Activated T-cell treated with anti-CD3 and anti-CD28 coated beads, Interleukin-2, amount 50 U/mL, for 1 hour (primary cell): ENCODE measurements around the gene NEGR1.

Experiments
- DNase-seq: peaks from one replicate; pipeline ENCODE4 v3.0.0-alpha.2; 2020

NEGR1 gene

DNA sequence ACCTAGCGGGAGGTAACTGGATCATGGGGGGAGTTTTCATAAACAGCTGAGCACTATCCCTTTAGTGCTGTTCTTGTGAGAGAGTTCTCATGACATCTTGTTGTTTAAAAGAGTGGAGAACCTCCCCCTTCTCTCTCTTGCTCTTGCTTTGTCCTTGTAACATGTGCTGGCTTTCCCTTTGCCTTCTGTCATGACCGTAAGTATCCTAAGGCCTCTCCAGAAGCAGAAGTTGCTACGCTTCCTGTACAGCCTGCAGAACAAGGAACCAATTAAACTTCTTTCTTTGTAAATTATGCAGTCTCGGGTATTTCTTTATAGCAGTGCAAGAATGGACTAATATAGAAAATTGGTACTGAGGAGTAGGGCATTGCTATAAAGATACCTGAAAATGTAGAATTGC, 515.6 kb downstream of the NEGR1 start:
- no peak for DNase-seq

GRCh38 chr1:71762514-71763255, 519.7 kb downstream of the NEGR1 start:
- DNase-seq = no peak

DNA sequence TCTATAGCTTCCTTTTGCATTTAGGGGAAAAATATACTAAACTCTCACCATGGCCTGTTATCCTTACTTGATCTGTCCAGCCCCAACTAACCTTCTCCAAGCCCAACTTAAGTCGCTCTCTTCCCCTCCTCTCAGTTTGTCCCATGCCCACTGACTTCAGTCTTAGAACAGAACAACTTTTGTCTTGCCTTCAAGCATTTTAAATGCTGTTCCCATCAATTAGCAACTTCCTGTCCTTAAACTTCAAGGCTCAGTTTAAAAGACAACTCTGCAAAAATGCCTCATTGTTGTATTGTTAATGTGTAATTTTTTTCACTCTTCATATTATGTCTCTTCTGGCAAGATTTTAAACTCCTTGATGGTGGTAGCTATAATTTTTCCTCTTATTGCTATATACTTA, 526.9 kb downstream of the NEGR1 start:
- DNase-seq = no peak

DNA sequence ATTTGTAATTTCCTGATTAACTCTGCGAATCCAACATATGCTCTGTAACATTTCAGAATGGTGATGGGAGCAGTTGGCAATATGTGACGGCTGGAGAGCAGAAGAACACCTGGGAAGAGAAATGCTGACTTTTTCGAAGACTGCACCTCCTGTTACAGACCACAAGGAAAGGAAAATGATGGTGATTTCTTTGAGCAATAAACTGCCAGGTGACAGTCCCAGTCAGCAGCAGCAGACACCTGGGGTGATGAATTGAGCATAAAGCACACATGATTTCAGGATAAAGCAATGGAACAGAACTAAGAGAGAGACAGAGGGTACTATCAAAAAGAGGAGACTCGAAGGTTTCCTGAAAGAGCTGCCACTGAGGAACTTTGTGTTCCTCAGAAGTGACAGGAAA, 528.6 kb downstream of the NEGR1 start:
- DNase-seq = no peak

- DNase-seq = no peak
Observed at GRCh38 chr1:71745326-71745725, 537.0 kb downstream of the NEGR1 start.

DNA sequence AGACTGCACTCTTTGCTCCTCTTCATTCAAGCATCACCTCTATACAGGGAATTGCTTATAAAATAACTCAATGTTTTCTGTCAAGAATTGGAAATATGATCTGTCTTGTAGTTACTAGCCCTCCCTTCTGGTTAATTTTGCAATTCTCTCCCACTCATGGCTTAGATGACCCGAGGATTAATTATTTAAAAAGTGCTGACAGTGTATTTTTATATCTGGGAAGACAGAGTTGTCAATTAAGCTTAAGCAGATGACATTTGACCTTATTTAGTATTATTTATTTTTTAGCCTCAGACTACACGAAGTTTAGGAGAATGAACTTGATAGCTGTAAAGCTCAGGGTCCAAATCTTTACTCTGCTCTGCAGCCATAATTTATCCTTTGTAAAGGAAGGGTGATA, 538.5 kb downstream of the NEGR1 start:
- no peak for DNase-seq

- no peak for DNase-seq
Observed at GRCh38 chr1:71738910-71739309, 543.4 kb downstream of the NEGR1 start.

DNA sequence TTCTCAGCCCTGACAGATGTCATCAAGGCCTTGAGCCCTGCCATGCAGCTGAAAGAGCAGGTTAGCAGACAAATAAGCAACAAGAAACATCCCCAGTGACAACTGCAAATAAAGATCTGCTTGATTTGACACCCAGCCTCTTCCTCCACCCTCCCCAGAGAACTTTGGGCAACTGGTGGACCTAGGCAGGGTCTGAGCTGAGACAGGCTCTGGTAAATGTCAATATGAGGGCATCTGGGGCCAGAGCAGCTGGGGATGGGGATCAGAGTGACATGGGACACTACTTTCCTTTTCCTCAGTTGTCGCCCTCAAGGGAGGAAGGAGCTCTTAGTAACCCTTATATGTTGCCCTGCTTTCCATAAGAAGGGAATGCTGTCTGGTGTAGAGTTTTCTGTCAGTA, 544.1 kb downstream of the NEGR1 start:
- DNase-seq = no peak

DNA sequence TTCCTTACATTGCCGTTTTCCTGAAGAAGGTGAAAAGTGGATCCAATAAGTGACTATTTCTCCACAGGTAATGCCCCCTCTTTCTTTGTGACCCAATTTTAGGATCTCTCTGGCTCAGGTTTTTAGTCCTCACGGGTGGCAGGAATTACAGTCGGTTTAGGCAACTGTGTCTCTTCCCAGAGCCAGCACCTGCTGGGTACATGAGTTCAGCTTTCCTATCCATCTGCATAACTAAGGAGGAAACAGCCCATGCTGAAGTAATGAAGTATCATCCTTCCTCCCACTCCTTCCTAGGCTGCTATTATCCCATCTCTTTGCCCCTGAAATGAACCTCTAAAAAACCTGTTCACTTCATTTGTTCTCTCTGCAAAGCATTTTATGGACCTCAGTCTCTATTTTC, 544.6 kb downstream of the NEGR1 start:
- no peak for DNase-seq

DNA sequence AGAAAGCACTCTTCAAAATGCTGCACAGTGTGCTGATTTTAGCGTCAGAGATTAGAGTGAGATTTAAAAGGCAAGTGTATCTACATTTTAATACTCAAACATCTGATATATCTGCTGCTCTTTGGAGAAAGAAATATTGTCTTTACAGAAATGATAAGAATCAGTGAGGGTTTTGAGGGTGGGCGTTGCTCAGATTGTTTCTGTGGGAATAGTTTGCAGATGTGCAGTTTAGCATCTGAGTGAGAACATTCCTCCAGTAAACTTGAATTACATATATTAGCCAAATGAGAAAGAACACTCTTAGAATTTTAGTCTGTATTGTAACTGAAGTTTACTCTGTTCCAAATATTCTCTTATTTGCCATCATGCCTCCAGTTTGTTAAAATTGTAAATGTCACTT, 549.2 kb downstream of the NEGR1 start:
- DNase-seq = no peak

DNA sequence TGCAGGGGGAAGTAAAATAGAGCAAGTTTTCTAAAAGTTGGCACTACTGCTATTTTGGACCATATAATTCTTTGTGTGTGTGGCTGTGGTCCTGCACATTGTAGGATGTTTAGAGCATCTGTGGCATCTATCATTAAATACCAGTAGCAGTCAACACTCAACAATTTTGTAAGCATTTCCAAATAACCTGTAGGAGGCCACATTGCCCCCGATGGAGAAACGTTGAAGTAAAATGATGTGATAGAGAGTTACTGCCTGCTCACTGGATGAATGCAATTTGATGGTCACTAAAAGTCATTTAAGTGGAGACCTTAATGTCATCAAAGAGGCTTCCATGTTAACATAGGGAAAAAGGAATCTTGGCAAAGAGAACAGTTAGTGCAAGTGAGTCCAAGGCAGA, 560.8 kb downstream of the NEGR1 start:
- DNase-seq = no peak

GRCh38 chr1:71719330-71719729, 563.0 kb downstream of the NEGR1 start:
- DNase-seq = no peak

GRCh38 chr1:71717186-71717585, 565.2 kb downstream of the NEGR1 start:
- no peak for DNase-seq

DNA sequence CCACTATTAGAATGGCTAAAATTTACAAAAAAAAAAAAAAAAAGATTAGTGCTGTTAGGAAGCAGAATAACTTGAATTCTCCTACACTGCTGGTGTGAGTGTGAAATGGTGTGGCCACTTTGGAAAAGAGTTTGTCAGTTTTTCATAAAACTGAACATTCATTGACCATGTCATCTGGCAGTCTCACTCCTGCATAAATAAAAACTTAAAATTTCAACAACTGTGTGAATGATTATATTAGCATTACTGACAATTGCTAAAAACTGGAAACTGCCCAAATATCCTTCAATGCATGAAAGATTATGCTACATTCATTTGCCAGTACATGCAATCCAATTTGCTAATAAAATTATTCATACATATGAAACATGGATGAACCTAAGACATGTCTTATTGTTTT, 570.9 kb downstream of the NEGR1 start:
- DNase-seq = no peak

- DNase-seq = no peak
Observed at GRCh38 chr1:71706029-71706671, 576.2 kb downstream of the NEGR1 start.

DNA sequence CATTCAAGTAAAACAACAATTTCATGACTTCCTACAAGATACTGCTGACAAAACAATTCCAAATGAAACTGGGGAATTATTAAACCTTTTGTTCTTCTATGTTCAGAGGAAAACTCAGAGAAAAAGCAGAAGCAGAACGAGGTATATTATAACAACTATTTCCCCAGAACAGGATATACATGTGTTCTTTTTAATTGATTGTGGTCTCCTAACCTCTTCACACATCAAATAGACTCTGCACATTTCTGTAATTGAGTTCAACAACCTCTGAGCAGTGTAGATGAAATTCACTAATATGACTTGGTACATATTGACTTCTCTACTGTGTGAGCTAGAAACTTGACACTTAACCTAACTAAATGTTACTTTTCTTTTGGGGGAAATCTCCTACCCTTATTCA, 584.2 kb downstream of the NEGR1 start:
- DNase-seq = no peak

- no peak for DNase-seq
Observed at GRCh38 chr1:71695821-71696220, 586.5 kb downstream of the NEGR1 start.

- no peak for DNase-seq
Observed at GRCh38 chr1:71695084-71695483, 587.3 kb downstream of the NEGR1 start.

DNA sequence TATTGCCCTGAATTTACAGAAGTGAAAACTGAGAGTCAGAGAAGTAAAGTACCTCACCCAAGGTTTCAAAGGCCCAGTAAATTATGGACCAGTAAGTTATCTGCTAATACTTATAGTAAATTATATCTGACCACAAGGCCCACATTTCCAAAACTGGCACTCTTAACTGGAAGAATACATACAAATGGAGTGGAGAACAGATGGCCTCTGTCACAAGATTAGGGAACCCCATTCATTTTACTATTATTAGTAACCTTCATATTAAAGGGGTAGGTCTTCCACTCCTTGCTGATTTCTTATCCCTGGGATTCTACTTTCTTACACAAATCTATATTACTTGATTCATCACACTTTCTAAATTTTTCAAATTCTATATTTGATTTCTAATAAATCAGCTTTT, 588.8 kb downstream of the NEGR1 start:
- no peak for DNase-seq

DNA sequence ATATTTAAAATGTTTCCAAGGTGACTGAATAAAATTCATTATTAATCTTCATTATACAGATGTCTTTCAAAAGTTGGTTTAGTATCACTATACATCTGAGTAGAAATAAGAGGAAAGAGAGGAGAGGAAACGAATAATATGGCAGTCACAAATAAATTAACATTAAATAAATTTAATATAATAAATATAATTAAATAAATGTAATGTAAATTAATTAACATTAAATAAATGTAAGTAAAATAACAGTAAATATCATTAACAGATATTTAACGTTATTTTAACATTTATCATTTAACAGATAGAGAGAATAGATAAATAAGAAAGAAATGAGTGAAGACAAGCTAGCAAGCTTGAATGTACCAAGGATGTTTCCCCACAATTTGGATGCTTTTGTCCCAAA, 592.7 kb downstream of the NEGR1 start:
- DNase-seq = no peak

- DNase-seq = no peak
Observed at GRCh38 chr1:71687376-71687775, 595.0 kb downstream of the NEGR1 start.

- no peak for DNase-seq
Observed at GRCh38 chr1:71676979-71677925, 605.1 kb downstream of the NEGR1 start.

- no peak for DNase-seq
Observed at GRCh38 chr1:71668065-71668464, 614.3 kb downstream of the NEGR1 start.

GRCh38 chr1:71667216-71667615, 615.1 kb downstream of the NEGR1 start:
- DNase-seq = no peak
